ENCODE data around the gene RAC2.

Gene RAC2

DNA sequence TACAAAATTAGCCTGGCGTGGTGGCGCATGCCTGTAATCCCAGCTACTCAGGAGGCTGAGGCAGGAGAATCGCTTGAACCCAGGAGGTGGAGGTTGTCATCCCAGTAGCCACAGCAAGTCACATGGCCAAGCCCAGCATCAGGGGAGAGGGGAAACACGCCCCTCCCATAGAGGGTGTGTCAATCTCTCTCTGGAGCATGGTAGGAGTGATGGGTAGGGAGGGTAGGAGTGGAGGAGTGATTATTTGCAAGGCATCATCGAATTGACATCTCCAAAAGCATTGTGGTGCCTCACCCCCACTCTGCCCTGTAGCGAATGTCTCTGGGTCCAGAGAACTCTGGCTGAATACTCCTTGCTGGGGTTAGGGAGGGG lies 25.7 kb downstream of the RAC2 start:
- no peaks in the 10 kb centered on the region for H3K27me3 ChIP-seq (ENCODE audit: control insufficient read depth, insufficient read depth, low read length)
- no peak overlapping the region for H3K27ac ChIP-seq (ENCODE audit: low read length)
- no peaks in the 10 kb centered on the region; the same call in 1 of the 2 replicates for H3K9me3 ChIP-seq (ENCODE audit: control insufficient read depth, insufficient read depth, low read length)
- WGBS (ENCODE audit: insufficient coverage, insufficient read length), result no CpG with 5 or more reads among the region's 6 CpGs
- H3K4me1 ChIP-seq (ENCODE audit: control insufficient read depth, insufficient read depth, low read length), result no peaks in the 10 kb centered on the region
- no peak for DNase-seq (ENCODE audit: low read depth, low spot score)
- no peak overlapping the region for H3K4me3 ChIP-seq (ENCODE audit: low read length)
- no peaks in the 10 kb centered on the region for H3K36me3 ChIP-seq (ENCODE audit: control insufficient read depth, insufficient read depth, low read length)

DNA sequence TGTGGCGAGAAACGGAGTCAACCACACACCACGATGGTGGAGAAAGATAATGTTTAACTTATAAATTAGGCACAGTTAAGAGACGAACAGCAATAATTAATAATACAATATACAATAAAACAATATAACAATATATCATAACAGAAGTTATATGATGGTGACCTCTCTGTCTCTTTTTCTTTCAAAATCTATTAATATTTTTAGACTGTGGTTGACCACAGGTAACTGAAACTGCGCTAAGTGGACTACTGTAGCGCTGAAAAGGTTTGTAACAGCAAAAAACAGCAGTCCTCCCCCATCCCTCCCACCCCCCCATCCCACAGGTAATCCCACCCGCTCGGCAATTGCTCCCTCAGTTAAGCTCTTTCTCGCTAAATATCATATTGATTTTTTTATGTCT lies 28.2 kb downstream of the RAC2 start:
- H3K36me3 ChIP-seq (ENCODE audit: control insufficient read depth, insufficient read depth, low read length), result no peaks in the 10 kb centered on the region
- no peak for DNase-seq (ENCODE audit: low read depth, low spot score)
- H3K9me3 ChIP-seq (ENCODE audit: control insufficient read depth, insufficient read depth, low read length), result no peaks in the 10 kb centered on the region
- H3K27ac ChIP-seq (ENCODE audit: low read length), result no peak overlapping the region
- peaks cover 3% of the 10 kb centered on the region; the same call in 1 of the 2 replicates for H3K4me1 ChIP-seq (ENCODE audit: control insufficient read depth, insufficient read depth, low read length)
- no peaks in the 10 kb centered on the region for H3K27me3 ChIP-seq (ENCODE audit: control insufficient read depth, insufficient read depth, low read length)
- no peak overlapping the region for H3K4me3 ChIP-seq (ENCODE audit: low read length)
- WGBS (ENCODE audit: insufficient coverage, insufficient read length), result no CpG with 5 or more reads among the region's 9 CpGs

DNA sequence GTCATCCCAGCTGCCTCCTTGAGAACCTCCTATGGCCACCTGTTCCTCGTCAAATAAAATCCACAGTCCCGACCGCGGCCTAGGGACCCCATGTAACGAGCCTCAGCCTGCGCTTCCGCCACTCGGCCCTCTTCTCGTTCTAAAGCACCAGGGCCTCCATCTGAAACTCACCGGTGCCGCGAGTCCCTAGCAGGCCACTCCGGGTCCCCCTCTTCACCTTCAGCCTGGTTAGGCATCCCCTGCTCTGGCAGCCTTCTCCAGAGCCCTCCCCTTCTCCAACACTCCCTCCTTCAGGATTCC lies 29.4 kb downstream of the RAC2 start:
- Histone ChIP-seq H3K27ac (ENCODE audit: low read length) (no peak overlapping the region), H3K9me3 (ENCODE audit: control insufficient read depth, insufficient read depth, low read length) (no peaks in the 10 kb centered on the region), H3K36me3 (ENCODE audit: control insufficient read depth, insufficient read depth, low read length) (no peaks in the 10 kb centered on the region), H3K4me1 (ENCODE audit: control insufficient read depth, insufficient read depth, low read length) (peaks cover 3% of the 10 kb centered on the region; the same call in 1 of the 2 replicates), H3K4me3 (ENCODE audit: low read length) (no peak overlapping the region), H3K27me3 (ENCODE audit: control insufficient read depth, insufficient read depth, low read length) (no peaks in the 10 kb centered on the region)
- WGBS (ENCODE audit: insufficient coverage, insufficient read length), result no CpG with 5 or more reads among the region's 13 CpGs
- DNase-seq (ENCODE audit: low read depth, low spot score), result no peak

DNA sequence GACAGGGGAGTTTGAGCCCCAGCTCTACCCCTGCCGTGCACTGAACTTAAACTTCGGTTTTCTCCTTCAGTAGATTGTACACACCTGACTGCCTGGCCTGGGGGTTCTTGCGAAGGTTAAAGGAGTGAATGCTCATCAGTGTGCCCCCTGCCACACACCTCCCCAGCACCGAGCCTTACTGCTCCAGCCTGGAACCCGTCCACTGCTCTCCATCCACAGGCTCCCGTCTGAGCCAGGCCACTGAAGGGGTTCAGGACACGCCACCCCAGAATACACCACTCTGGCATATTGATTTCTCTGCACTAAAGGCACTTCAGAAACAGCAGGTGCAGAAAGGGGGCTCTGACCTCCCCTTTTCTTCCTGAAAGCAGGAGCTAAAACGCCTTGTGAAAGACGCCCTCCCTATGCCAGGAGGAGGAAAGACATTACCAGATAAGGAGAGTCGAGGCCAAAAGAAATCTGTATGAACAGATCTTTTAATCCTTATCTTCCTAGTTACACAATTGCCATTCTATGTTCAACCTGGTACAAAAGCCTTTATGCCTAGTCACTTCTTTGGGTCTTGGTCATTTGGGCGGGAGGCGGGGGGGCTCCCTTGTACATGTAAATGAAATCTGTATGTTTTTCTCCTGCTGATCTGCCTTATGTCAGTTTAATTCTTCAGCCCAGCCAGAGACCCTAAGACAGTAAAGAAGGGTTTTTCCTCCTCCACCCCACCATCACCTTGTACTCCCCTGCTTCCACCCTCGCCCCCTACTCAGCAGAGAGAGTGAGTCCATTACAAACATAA lies 29.9 kb downstream of the RAC2 start:
- no peak overlapping the region for H3K4me3 ChIP-seq (ENCODE audit: low read length)
- H3K4me1 ChIP-seq (ENCODE audit: control insufficient read depth, insufficient read depth, low read length), result peaks cover 3% of the 10 kb centered on the region; the same call in 1 of the 2 replicates
- no peaks in the 10 kb centered on the region for H3K27me3 ChIP-seq (ENCODE audit: control insufficient read depth, insufficient read depth, low read length)
- H3K27ac ChIP-seq (ENCODE audit: low read length), result no peak overlapping the region
- H3K9me3 ChIP-seq (ENCODE audit: control insufficient read depth, insufficient read depth, low read length), result no peaks in the 10 kb centered on the region
- DNase-seq (ENCODE audit: low read depth, low spot score), result no peak
- WGBS (ENCODE audit: insufficient coverage, insufficient read length), result no CpG with 5 or more reads among the region's 13 CpGs
- H3K36me3 ChIP-seq (ENCODE audit: control insufficient read depth, insufficient read depth, low read length), result no peaks in the 10 kb centered on the region

DNA sequence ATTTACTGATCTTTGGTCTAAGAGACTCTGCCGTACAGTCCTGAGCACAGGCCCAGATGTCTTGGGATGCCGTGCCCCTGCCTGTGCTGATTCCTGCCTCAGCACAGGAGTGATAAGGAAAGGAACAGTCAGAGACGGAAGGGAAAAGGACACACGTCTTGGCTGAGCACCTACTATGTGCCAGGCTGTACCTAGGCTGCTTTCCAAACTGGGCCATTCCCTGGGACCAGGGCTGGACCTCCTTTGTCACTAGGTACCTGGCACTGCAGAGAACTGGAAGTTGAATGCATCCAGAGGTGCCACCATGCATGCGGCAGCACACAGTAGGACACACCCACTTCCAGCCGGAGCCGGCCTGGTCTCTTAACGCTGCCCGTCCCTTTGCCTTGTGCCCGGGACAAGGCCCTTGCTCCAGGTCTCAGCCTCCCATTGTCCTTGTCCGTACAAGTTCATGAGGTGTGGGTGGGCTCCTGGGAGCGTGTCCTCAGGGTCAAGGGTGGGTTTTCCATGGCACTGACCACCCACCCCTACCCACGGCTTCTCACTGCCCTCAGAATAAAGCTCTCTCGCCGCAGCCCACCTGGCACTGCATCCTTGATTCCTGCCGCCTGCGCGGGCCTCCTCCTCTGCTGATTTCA lies 30.7 kb downstream of the RAC2 start:
- DNase-seq (ENCODE audit: low read depth, low spot score), result no peak
- H3K4me1 ChIP-seq (ENCODE audit: control insufficient read depth, insufficient read depth, low read length), result peaks cover 3% of the 10 kb centered on the region; the same call in 1 of the 2 replicates
- H3K27me3 ChIP-seq (ENCODE audit: control insufficient read depth, insufficient read depth, low read length), result no peaks in the 10 kb centered on the region
- no peak overlapping the region for H3K4me3 ChIP-seq (ENCODE audit: low read length)
- H3K27ac ChIP-seq (ENCODE audit: low read length), result no peak overlapping the region
- H3K9me3 ChIP-seq (ENCODE audit: control insufficient read depth, insufficient read depth, low read length), result no peaks in the 10 kb centered on the region
- no peaks in the 10 kb centered on the region for H3K36me3 ChIP-seq (ENCODE audit: control insufficient read depth, insufficient read depth, low read length)
- no CpG with 5 or more reads among the region's 18 CpGs for WGBS (ENCODE audit: insufficient coverage, insufficient read length)

DNA sequence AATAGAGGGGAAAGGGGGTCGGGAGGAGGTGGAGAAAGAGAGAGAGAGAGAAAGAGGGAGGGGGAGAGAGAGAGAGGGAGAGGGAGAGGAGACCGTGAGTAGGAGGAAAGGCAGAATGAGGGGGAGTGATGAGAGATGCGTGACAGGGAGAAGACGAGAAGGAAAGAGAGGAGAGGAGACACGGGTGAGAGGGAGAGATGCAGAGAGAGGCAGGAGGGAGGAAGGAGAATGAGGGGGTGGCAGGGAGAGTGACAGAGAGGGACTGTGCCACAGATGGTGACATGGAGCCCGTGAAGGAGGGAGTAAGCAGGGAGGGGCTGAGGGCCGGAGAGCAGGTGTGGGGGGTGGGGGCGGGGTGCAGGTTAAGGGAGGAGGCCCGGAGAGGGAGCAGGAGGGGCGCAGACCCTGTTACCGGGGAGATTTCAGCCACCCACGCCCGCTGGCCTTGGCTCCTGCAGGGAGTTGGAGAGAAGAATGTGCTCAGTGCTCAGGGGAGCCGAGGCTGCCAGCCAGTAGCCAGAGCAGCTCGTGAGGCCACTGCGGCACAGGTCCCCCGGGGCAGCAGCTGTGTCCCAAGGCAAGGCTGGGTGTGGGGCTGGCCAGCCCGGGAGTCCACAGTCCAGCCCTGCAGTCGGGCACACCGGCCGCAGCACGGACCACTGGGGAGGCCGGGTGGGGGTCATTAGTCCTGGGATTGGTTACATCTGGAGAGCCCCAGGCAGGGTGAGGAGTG lies 31.7 kb downstream of the RAC2 start, which contains the start of gene SSTR3:
SSTR3 (minus strand) TSS at position 304 of the 733 bp plus-strand sequence. CDS start 4,674 bp downstream, outside the sequence.
- Histone ChIP-seq H3K27me3 (ENCODE audit: control insufficient read depth, insufficient read depth, low read length) (no peaks in the 10 kb centered on the region), H3K36me3 (ENCODE audit: control insufficient read depth, insufficient read depth, low read length) (no peaks in the 10 kb centered on the region; the same call in 1 of the 2 replicates), H3K4me1 (ENCODE audit: control insufficient read depth, insufficient read depth, low read length) (peaks cover 3% of the 10 kb centered on the region; the same call in 1 of the 2 replicates), H3K27ac (ENCODE audit: low read length) (no peak within 1 kb of the TSS), H3K9me3 (ENCODE audit: control insufficient read depth, insufficient read depth, low read length) (no peaks in the 10 kb centered on the region), H3K4me3 (ENCODE audit: low read length) (no peak within 1 kb of the TSS; the same call in 1 of the 2 replicates)
- no CpG with 5 or more reads among the region's 23 CpGs for WGBS (ENCODE audit: insufficient coverage, insufficient read length)
- DNase-seq (ENCODE audit: low read depth, low spot score), result no peak

DNA sequence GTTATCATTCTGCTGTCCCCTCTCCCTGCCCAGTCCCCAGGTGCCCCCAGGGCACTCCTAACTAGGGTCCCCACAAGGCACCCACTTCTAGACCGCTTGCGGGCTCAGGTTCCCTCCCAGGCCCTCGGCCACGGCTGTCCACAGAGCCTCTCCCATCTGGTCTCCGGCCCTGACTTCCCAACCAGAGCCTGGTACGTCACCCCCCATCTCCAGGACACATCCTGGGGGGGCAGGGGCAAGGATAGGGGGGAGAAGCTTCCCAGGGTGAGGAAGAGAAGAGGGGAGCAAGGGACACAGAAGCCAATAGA lies 32.2 kb downstream of the RAC2 start:
- no peaks in the 10 kb centered on the region for H3K9me3 ChIP-seq (ENCODE audit: control insufficient read depth, insufficient read depth, low read length)
- no peak overlapping the region for H3K27ac ChIP-seq (ENCODE audit: low read length)
- H3K27me3 ChIP-seq (ENCODE audit: control insufficient read depth, insufficient read depth, low read length), result no peaks in the 10 kb centered on the region
- no peak overlapping the region for H3K4me3 ChIP-seq (ENCODE audit: low read length)
- peaks cover 3% of the 10 kb centered on the region; the same call in 1 of the 2 replicates for H3K4me1 ChIP-seq (ENCODE audit: control insufficient read depth, insufficient read depth, low read length)
- DNase-seq (ENCODE audit: low read depth, low spot score), result no peak
- WGBS (ENCODE audit: insufficient coverage, insufficient read length), result no CpG with 5 or more reads among the region's 6 CpGs
- H3K36me3 ChIP-seq (ENCODE audit: control insufficient read depth, insufficient read depth, low read length), result no peaks in the 10 kb centered on the region; the same call in 1 of the 2 replicates

DNA sequence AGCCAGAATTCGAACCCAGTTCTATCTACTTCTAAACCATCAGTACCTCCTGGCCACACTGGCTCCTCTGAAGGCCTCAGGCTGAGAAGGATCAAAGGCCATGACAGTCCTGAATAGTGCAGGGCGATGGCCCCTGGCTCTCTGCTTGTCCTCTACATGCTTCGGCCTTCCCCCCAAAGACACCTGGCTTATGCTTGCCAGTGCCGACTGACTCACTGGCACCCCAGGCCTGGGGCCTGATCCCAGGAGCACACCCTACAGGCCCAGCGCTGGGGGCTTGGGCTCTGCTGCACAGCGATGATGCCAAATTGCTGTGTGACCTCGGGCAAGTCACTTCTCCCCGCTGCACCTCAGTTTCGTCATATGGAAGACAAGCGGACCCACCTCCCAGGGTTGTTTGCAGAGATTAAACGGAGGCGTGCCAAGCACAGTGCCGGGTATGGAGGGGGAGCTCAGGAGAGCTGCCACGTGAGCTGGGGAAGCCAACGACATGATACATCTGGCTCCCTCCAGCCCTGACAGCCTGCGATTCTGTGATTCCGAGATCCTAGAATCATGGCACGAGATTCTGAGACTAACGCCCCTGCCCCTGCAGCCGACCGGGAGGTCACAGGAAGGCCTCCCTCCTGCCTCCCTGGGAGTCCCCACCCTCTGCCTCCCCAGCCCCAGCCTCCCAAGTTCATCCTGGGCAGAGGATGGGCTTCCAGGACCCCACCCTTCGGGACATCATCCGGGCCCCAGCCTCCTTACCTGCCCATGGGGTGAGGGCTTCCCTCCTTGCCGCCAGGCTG lies 32.8 kb downstream of the RAC2 start:
- no peak overlapping the region for H3K27ac ChIP-seq (ENCODE audit: low read length)
- peaks cover 3% of the 10 kb centered on the region; the same call in 1 of the 2 replicates for H3K4me1 ChIP-seq (ENCODE audit: control insufficient read depth, insufficient read depth, low read length)
- no peak overlapping the region for H3K4me3 ChIP-seq (ENCODE audit: low read length)
- H3K36me3 ChIP-seq (ENCODE audit: control insufficient read depth, insufficient read depth, low read length), result no peaks in the 10 kb centered on the region; the same call in 1 of the 2 replicates
- H3K27me3 ChIP-seq (ENCODE audit: control insufficient read depth, insufficient read depth, low read length), result no peaks in the 10 kb centered on the region
- DNase-seq (ENCODE audit: low read depth, low spot score), result no peak
- no peaks in the 10 kb centered on the region for H3K9me3 ChIP-seq (ENCODE audit: control insufficient read depth, insufficient read depth, low read length)
- no CpG with 5 or more reads among the region's 24 CpGs for WGBS (ENCODE audit: insufficient coverage, insufficient read length)

DNA sequence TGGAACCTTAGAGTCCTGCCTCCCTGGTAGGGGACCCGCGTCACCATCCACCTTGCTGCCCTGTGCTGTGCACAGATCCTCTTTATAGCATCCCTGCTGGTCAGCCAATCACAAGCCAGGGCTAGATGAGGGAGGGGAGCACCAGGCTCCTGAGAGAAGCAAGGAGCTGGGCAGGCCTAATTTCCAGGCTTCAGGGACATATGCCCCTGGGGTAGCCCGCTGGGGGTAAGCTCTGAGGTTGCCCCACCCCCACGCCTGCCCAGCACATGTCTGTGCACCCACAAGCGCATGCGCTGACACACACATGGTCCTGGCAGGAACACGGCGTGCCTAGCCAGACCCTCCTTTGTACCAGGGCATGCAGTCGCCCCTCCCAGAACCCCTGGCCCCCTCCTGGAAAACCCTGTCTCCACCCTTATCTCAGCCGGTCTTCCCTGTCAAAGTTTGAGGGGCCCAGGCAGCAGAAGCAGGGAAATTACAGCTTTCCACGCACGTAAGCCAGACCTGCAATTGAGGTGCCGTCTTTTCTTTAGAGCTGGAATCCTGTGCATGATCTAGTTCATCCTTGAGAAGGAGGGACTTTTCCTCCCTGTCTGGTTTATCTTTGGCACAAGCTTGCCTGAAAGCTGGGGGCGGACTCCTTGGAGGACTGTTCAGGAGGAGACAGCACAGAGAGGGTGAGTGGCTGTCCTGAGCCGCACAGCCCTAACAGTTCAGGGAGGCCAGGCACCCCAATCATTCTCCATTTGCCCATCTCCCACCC lies 33.8 kb downstream of the RAC2 start:
- no peak for DNase-seq (ENCODE audit: low read depth, low spot score)
- Histone ChIP-seq H3K4me3 (ENCODE audit: low read length) (no peak overlapping the region), H3K36me3 (ENCODE audit: control insufficient read depth, insufficient read depth, low read length) (no peaks in the 10 kb centered on the region; the same call in 1 of the 2 replicates), H3K27me3 (ENCODE audit: control insufficient read depth, insufficient read depth, low read length) (no peaks in the 10 kb centered on the region), H3K27ac (ENCODE audit: low read length) (no peak overlapping the region), H3K9me3 (ENCODE audit: control insufficient read depth, insufficient read depth, low read length) (no peaks in the 10 kb centered on the region), H3K4me1 (ENCODE audit: control insufficient read depth, insufficient read depth, low read length) (peaks cover 3% of the 10 kb centered on the region; the same call in 1 of the 2 replicates)
- WGBS (ENCODE audit: insufficient coverage, insufficient read length), result no CpG with 5 or more reads among the region's 15 CpGs

Data from iPS DF 6.9 (cell line).